Superior temporal gyrus (tissue), 1 donor: ENCODE measurements around the gene TMC2.
"Not testable (repeated sequence)": the region's sequence is repeated elsewhere in the genome, so short reads cannot be mapped to it uniquely, and the experiment has no call there.

Experiments
- DNase-seq: peaks from one replicate; pipeline ENCODE4 v3.0.0-alpha.2; 2016; ENCODE audit errors: extremely low spot score

Gene TMC2

DNA sequence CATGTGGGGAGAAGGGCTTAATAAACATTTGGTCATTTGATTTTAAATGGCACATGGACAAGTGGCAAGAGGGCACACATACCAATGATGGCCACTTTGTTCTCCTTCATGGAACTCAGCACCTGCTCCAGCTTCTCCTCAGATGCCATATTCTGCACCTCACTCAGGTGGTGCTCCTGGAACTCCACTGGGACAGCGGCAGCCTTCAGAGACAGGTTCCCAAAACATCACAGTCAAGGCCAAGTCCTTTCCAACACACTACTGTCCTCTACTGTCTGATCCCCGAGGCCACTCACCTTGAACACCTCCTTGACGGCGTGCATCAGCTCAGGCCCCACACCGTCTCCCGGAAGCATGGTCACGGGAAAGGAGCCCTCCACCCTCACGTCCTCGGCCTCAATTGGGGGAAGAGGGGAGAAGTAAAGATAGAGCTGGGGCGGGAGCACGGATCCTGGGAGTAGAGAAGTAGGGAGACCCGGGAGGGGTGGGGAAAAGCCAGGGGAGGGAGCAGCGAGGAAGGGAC, 127.1 kb downstream of the TMC2 start:
- DNase-seq: no peak

DNA sequence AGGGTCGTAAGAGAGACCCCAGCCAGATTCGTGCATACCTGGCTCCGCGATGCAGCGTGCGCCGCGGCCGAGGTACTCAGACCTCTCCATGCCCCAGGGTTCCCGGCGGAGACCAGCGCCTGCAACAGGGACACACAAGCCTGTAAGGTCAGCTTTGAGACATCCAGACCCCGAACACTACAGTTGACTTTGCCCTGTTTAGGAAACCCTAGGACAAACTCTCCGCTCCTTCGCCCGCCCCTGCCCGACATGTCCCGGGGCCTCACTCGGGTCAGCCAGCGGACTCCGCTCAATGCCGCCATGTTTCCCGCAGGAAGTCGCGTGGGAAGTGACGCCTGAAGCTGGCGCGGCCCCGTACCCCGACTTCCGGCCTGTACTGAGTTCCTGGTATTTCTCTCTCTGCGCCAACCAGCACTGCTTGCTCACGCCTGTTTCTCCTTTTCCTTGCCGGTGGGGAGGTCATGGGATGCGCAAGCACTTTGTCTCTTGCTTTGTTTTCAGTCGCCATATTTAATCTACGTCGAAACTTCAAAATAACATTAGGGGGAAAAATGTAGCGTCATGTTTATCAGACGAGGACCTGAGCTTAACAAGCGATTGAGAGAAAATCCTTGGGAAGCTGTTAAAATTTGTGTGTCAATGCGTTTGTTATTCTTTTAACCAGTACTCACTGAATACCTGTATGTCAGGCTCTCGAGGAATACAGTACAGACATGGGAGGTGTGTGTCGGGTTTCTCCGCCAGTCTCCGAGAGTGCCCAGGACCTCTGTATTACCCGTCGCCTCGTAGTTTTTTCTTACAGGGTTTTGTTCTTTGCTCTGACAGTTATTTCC, 127.7 kb downstream of the TMC2 start, which contains the start of gene IDH3B:
Gene IDH3B (minus strand): TSS at position 330 of the 833 bp plus-strand sequence. CDS start 28 bp downstream, at position 302.
- DNase-seq: peak; percentile 97

DNA sequence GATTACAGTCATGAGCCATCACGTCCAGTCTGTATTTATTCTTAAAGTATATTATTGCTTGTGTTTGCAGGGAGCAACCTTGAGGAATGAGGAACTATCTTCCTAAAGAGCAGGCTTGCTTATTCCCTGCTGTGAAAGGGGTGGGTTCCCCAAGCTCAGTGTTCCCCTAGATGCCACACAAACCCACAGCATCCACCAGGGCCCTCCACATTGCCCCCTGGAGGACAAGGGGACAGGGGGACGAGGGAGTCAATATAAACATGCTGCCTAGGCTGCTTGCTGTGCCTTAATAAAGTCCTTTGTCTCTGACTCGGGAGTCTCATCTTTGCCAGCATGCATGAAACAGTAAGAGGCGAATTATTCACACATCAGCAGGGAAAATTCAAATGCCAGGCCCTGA, 135.6 kb downstream of the TMC2 start:
- DNase-seq: no peak

DNA sequence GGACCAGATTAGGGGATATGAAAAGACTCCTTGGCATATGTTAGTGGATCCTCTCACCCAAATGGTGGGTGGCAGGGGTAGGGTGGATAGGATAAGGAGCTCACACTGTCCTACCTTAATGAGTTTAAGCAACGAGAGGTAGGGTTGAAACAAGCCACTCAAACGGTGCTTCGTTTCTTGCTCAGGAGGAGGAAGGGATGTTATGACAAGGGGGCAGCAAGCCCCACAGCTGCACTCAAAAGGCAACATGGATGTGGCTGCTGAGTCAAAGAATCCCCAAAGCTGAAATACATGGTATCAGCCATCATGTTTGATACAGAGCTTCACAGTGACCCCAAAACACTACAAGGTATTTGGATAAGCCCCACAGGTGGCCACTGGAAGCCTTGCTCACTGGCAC, 136.1 kb downstream of the TMC2 start:
- no peak for DNase-seq

DNA sequence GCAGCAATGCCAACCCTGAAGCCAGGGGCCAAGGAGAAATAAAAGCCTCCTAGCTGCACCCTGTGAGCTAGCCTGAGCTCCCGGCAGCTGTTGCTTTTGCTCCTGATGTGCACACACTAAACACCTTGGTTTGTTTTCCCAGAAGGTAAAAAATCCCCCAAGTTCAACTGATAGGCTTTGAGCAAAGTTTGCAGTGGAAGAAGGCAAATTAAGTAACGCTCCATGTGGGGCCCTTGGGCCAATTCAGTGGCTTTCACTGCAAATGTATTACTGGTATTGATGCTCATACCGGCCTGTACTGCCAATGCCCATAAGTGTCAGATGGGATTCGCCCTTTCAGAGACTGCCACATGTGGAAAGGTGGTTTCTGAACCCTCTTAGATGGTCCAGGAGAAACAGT, 137.1 kb downstream of the TMC2 start:
- no peak for DNase-seq

DNA sequence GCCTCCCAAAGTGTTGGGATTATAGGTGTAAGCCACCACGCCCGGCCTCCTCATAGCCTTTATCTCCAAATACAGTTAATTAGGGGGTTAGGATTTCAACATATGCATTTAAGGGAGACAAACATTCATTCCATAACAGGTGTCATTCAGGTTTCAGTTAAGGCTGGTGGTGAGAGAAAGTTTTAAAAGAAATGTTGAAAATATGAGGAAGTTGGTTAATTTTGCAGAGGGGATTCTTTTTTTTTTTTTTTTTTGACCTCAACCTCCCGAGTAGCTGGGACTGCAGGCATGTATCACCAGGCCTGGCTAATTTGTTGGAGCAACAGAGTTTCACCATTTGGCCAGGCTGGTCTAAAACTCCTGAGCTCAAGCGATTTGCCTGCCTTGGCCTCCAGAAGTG, 143.7 kb downstream of the TMC2 start:
- no peak for DNase-seq

DNA sequence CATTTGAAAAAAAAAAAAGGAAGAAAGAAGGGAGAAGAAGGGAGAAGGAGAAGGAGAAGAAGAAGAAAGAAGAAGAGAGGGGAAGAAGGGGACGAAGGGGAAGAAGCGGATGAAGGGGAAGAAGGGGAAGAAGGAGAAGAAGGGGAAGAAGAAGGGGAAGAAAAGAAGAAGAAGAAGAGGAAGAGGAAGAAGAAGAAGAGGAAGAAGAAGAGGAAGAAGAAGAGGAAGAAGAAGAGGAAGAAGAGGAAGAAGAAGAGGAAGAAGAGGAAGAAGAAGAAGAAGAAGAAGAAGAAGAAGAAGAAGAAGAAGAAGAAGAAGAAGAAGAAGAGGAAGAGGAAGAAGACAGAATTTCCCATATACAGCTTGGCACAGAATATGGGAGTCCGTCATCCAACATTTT, 145.7 kb downstream of the TMC2 start:
- DNase-seq: not testable (repeated sequence)

DNA sequence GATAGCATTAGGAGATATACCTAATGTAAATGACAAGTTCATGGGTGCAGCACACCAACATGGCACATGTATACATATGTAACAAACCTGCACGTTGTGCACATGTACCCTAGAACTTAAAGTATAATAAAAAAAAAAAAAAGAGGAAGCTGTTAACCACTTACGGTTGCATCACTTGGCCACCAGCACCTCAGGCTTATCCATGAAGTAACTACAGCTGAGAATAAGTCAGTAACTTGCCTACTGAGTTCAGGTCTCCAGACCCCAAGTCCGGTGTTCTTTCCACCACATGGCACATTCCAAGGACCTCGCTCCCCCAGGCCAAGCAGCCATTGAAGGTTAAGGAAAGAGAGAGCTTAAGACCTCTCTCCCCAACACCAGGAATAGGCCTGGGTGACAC, 148.4 kb downstream of the TMC2 start:
- not testable (repeated sequence) for DNase-seq

DNA sequence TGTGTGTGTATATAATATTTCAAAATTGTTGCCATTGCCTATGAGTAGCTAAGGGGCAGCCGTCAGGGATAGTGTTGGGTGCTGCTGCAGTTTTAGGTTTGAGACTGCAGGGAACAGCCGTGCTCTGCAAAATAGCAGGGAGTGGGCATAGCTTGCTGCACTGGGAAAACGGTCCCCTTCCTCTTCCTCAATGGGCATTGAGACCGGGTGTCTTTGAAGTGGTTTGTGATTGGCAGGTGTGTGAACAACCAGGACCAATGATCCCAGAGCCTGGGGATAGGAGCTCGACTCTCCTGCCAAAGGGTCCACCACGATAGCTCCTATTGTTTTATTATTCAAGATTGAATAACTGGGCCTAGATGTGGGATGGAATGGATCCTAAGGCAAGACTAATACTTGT, 151.1 kb downstream of the TMC2 start:
- DNase-seq: no peak

DNA sequence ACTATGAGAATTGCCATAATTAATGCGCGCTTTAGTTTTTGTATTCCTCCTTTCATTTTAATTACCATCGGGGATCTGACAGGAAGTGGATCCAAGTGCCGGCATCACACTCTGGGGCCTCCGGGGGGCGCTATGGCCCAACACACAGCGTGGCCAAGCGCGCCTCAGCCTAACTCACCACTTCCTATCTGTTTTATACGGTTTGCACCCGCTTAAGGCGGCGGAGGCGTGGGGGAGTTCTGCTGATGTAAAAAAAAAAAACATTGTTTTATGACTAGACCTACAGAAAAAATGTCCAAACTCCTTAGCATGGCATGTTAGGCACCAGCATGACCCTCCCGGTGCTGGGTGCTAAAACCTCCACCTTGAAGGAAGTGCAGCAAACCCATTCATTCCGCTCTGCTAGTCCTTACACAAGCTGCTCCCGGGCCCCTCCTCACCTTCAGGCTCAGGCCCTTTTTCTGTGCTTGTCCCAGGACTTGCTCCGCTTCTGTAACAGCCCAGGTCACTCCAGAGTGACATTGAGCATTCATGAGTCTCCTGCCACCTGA, 151.7 kb downstream of the TMC2 start:
- peak; percentile 73 for DNase-seq

DNA sequence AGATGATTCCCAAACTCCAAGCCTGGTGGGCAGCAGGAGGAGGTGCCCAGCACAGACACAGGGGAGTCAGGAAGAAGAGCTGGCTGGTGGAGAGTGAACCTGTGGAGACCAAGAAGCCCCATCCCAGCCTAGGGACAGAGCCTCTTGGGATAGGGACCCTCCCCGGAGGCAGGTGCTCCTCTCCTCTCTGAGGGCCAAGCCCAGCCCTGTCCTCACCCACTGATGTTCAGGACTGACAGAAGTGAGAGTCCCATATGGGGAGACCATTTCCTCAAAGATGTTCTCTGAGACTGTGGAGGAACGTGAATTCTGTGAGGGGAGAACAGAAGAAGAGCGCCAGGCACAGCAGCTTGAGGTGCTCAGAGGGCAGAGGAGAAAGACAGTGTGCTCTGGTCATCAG, 153.8 kb downstream of the TMC2 start:
- no peak for DNase-seq

DNA sequence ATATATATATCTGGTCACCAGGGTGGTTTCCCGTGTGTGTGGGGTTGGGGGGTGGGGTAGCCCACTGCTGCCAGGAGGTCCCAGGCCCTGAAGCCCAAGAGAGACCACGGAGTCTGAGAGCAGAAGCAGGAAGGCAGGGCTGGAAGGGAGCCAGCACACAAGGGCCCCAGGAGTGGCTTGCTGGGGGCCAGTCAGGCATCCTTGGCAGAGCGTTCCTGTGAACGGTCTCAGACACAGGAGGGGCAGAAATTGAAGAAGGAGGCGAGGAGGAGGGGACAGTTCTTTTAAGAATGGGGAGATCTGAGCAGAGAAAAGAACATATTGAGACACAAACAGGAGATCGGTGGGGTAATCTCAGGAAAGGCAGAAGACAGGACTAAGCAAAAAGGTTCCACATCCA, 154.3 kb downstream of the TMC2 start:
- no peak for DNase-seq

DNA sequence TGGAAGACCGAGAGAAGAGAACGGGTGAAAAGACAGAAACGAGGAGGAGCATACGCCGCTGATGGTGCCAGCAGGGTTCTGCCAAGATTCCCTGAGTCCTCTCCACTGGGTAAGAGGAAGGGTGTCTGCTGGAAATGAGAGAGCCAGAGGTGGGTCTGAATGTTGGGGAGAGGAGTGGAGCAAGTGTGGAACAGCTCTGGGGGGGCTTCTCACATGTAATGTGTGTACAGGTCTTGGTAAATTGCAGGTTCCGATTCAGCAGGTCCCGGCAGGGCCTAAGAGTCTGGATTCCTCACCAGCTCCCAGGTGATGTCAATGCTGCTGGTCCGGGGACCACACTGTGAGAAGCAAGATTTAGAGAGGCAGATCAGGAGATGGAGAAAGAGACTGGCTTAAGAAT, 154.8 kb downstream of the TMC2 start:
- no peak for DNase-seq
